Effector CD4-positive, alpha-beta T cell (primary cell): ENCODE measurements around the gene DCLK1.

Experiments used
- DNase-seq: peaks from one replicate; pipeline ENCODE4 v3.0.0-alpha.2; 2020

The DCLK1 gene

DNA sequence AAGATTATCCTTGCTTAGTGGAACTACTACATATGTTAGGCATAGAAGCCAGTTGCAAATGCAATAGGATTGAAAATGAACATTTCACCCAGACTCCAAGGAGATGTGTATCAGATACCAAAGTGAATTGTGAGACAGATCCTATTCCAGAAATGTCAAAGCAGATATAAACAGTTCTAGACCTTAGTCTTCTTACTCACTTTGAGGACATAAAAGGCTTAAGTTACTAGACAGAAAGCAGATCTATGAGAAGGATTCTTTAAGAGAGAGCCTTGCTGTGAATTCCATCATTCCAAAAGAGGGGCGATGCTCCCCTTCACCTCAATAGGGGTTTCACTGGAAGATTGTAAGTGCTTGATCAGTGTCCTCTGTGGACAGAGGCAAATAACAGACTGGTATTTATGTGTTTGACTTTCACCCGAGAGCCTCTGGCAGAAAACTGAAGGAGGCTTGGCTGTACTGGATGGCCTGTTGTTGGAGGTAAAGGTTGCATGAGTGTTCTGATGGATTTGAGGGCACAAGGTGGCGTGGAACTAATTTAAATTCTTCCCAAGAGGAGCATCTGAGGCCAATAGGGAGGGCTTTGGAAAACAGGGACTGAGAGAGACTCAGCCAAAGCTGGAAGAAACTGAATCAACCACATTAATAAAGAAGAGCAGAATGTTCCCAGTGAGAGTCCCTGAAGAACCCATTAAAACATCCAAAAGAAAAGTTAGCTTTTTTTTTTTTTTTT is 194.8 kb downstream of the DCLK1 start:
- DNase-seq, result no peak

DNA sequence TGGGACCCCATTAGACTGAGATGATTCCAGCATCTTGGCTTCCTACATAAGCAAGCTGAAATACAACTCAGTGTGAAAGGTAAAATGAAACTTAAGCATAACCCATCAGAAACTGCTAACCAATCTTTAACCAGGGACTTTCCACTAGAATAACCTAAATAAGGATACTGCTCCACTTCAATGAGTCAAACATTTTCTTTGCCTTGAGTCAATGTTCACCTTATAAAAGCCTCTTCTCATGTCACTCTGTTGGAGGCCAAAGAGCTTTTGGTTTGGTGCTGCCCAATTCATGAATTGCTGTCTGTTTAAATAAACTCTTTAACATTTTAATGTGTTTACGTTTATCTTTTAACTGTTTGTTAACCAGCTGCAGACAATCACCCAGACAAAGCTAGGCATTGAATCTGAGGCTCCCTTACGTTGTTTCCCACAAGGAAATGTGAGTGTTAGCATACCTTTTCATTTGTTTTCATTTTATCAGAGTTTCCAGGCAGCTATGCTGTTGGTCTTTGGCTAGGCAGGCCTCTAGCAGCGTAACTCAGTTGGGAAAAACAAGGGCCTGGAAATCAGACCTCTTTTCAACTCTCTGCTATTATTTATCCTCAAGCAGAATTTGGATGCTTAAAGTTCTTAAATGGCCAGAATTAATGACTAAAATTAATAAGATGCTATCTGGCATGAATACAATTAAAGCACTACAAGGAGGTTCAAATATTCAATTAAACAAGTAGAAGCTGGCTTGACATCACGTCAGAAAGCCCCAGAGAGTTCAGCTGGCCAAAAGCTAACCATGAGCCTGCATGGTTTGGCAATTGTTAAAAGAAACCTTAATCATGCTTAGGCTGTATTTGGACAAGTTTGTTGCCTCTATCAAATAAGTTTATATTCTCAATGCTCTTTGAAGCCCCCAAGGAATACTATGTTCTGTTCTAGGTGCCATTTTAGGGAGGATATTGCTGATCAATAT is 200.2 kb downstream of the DCLK1 start:
- no peak for DNase-seq

DNA sequence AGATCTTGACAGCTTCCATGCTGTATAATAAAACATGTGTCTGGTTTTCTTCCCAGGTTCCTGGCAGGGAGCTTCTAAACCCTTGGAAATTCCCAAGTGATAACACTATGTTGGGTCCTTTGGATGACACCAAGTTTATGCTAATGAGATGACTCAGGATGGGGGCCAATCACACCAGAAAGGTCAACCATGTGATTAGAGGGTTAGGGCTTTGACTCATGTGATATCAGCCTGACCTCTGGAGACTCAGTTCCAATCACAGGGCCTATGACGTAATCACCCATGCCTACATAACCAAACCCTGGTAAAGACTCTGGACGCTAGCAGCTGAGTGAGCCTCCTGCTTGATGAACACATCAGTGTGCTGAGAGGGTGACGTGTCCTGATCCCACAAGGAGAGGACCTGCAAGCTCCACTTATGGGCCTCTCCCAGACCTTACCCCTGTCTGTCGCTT is 203.6 kb downstream of the DCLK1 start:
- no peak for DNase-seq

DNA sequence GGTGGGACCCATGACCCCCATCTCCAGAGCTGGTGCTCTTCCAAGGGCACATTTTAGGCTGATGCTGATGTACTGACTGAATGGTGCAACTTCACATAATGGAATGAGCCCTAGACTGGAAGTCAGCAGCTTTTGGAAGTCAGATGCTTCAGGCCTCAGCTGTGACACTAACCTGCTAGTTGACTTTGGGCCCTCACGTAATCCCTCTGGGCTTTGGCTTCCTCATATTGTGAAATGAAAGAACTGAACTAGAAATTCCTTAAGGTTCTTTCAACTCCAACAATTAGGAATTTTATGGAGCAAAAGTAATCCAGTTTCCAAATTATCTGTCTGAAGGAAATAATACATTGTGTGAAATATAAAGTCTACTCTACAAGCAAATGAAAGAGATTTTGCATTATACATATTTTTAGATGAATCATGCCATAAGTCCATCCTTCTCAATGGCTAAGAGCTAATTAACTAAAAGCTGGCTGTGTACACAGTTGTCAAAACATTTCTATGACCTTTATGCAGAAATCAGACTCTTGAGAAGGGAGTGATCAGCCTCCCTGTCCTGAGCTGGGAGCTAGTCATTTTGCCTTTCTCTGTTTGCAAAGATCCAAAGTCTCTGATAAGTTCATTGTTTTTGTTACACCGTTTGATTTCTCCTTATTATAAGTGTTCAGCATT is 204.2 kb downstream of the DCLK1 start:
- no peak for DNase-seq

DNA sequence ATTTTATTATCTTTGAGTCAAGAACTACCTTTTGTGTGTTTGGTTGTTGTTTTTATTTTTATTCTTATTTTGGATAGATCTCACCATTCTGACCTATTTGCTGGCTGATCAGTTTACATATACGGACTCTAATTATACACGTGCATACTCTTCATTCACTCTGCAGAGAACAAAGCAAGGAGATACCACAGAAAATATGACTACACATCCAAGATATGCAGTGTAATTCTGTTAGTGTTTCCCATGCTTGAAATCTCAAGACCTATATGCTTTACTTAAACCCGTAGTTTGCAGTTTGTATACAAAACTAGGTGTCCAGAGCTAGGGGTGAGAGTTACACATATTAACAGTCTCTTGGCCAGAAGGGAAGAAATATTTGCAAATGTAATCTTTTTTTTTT is 205.5 kb downstream of the DCLK1 start:
- no peak for DNase-seq

DNA sequence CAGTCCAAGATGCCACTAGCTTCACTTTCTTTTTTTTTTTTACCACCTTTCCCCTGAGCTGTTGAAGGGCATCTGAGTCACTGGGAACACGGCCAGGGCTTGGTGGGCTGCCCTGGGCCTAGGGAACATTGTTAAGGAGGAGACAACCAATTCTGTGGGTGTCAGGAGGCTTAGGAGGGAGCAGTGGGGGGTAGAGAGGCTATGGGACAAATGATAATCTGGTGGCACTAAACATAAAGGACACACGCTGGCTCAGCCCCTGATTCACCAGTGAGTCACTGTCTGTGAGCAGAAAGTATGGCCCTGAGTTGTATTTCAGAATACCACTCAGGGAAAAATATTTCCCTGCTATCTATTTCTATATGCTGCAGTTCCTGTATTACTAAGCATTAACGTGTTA is 207.8 kb downstream of the DCLK1 start:
- DNase-seq, result no peak

DNA sequence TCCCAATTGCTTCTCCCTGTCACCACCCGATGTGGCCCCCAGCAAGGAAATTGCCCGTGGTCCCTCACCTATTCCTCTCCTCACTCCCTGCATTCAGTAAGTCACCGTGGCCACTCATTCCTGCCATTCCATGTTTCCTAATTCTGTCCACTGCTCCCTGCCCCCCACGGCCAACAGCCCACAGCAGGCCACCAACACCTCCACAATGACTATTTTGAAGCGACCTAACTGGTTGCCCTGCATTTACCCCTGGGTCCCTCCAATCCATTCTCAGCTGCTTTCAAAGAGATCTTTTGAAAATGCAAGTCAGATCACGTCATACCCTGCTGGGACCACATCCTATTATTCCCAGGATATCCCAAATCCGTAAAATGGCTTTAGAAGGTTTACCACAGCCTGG is 210.4 kb downstream of the DCLK1 start:
- no peak for DNase-seq

DNA sequence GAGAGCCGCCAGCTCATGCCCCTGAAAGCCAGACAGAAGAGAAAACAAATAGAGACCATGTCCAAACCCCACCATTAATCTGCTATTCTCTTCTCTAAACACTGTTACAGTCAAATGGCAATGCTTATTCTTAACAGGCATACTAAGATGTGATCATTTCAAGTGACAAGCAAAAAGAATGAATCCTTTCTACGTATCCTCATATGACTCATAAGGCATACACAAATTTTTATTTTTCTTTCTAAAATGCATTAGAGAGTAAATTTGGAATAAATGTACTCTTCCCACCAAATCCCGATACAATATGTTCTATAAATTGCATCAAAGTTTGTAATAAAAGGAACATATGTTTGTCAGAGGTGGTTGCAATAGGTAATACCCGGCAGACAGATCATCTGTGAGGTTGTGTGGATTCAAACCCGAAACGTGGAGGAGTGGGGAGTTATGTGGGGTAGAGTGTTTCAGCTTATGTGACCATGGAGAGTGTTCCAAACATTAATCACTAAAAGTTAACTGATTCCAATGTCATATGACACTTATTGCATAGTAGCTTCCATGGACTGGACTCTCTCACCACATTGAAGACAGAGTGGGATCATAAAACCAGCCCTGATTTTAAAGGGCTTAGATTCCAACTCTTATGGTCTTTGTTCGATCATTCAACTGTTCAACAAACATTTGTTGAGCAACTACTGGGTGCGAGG is 213.1 kb downstream of the DCLK1 start:
- DNase-seq, result no peak

DNA sequence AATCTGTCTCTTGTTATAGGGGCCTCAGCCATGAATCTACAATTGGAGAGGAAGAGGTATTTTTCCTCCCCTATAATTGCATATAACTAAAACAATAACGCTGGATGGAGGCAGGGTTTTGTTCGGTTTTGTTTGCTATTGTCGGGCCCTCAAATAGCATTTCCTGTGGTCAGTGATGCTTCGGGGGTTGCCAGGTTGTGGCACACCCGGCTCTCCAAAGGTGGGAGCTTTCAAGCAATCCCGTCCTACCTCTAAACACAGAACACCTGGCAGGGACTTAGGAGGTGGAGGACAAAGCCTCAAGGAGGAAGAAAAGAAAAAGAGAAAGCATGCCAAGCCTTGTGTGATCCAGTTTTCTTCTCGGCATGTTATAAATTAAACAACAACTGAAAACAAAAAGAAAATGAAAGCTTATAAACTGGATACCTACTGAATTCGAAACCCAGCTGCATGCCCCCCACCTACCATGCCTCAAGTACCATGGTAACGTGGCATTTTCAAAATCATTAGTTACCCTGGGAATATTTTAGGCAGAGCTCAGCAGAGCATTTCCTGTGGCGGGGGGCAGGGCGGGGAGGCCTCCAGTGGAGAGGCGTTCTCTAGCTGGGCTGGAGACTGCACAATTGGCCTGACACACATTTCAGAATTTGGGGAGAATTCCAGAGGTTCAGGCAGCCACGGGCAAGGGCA is 213.8 kb downstream of the DCLK1 start:
- no peak for DNase-seq

DNA sequence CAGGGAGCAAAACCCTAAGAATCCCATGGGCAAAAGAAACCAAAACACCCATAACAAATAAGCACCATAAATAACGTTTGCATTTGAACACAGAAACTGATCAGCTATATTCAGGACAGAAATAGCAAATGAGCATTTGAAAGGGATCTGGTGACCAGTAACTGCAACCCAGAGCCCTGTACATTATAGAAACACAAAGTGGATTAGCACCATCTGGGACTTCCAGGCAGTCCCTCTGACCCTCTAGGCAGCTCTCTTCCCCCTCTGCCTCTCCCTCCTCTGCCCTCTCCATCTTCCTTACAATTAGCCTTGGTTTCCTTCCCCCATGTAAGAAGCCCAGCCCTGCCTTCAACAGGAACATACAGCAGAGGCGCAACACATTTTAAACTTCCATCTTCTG is 215.0 kb downstream of the DCLK1 start:
- no peak for DNase-seq

DNA sequence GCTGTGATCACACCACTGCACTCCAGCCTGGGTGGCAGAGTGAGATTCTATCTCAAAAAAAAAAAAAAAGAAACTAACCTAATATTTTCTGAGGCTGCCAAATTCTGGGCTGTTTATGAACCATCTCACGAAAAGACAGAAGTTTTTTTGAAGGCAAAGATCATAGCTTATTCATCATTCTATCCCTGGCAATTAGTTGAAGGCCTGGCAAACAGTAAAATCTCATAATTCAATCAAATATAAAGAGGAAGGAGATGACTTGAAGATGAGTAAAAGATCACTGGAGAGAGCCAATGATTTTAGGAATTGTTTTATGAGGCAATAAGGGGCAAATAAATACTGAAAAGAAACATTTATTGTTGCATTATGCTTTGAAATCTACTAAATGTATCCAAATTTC is 216.5 kb downstream of the DCLK1 start:
- no peak for DNase-seq

DNA sequence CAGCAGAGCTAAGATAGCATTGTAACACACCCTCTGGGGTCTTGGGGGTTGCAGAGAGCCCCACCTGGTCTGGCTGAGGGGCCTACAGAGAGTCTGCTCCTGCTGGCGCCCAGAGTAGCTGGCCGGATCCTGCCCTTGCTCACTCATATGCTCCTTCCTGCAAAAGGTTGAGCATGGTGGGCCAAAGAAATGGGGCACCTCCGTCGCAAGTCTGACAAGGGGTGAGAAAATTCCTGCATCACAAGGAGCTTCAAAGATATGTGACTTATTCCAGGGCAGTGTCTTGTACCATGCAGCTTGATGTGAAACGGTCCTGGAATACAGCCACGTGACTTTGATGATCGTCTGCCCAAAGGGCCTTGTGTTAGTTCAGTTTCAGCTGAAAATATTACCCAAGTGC is 218.3 kb downstream of the DCLK1 start:
- no peak for DNase-seq

DNA sequence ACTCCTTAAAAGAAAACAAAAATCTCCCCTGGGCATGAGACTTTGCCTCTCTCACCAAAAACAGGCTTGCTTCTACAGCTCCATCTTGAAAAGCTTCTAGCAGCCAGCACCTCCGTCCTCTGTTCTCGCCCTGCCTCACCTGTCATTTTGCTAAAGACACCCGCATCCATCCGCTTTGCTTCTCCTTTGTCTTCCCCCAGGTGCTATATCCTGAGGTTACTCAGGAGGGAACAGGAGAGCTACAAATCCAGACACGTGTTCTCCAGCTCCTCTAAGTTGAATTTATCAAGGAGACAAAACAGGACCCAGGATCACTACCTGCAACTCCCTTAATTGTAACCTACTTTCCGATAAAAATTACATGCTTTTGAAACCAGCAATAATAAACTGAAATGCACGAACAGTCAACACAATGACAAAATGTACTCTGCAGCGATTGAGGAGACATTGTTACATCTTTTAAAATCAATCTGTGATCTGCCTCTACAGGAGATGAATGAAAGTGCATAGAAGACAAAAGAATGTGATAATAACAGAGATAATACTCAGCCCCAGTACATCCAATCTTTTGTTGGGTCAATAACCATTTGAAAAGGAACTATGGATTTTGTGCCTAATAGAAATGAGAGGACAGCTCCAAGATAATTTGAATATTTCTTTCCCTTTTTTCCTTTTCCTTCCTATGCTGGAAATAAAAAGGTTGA is 221.2 kb downstream of the DCLK1 start:
- no peak for DNase-seq

DNA sequence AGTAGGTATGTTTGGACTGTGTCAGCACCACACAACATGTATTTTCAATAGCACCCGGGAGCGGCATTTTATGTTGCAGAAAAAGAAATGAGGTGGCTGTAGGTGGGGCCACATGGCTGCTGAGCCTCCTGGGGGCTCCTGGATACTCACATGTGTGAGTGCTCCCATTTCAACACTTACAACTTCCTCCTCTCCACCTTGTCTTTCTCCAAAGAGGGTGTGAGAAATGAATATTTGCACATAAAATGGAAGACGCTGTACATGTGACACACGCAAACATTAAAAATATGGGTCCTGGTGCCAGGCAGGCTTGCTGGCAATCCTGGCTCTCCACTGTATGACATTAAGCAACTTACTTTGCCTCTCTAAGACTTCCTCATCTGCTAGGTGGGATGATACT is 222.1 kb downstream of the DCLK1 start:
- DNase-seq, result no peak

DNA sequence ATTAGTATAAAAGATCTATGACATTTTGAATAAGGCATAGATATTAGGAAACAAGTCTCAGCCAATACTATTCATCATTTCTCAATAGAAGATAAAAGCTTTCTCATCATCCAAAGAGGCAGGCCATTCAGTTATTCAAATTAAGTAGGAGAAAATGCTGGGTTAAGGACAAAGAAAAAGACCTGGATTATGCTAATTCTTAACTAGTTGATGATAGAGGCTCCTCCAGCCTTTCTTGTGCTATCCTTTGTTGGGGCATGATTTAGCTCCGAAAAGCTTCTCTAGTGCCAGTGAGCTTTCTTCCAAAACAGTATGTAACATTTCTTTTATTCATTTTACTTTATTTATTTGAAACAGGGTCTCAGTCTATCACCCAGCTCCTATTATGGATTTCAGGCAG is 223.0 kb downstream of the DCLK1 start:
- DNase-seq, result no peak

DNA sequence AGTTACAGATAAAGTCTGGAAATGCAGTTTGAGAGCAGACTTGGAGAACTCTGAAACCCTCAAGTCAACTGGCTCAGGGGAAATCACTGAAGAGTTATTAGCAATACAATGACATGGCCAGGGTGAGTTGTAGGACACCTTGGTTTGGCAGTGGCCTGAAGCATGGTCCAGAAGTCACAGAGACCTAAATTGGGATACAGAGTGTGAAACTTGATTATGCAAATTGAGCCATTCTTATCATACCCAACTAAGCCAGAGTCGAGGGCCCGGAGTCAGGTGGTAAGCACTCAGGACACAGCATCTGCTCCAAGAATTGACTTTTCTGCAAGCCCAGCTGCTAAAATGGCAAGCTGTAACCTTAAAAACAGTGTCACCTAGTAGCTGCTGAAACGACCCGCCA is 224.5 kb downstream of the DCLK1 start:
- no peak for DNase-seq

DNA sequence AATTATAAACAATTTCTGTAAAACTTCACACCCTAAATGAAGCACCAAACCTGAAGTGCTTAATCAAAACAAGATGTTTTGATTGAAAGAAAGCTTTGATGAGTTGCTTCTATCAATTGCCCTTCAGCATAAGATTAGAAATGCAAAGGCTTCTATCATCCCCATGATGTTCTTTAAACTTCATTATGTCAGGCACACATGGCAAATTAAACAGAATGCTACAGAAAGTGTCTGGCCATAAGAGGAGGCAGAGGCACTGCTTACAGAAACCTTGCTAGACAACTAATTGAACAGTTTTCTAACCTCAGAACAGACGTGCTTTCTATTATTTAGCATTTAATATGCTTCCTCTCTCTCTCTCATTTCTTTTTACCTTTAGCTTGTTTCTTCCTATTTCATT is 228.1 kb downstream of the DCLK1 start:
- no peak for DNase-seq

DNA sequence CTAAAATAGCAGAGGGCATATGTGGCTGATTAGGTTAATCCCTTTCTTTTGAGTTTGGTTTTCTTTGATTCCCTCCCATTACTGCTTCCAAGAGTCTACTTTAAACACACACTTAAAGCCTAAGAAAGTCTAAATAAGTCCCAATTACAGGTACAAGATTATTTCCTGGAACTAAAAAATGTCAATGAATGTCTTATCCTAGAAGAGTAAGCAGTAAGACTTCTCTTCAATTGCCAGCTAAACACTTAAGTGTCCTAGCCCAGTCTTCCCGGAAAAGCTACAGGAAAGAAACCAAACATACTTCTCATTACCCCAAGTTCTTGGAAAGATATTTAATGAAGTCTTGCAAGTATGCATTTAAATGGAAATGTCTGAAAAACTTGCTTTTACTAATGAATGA is 233.1 kb downstream of the DCLK1 start:
- DNase-seq, result no peak

DNA sequence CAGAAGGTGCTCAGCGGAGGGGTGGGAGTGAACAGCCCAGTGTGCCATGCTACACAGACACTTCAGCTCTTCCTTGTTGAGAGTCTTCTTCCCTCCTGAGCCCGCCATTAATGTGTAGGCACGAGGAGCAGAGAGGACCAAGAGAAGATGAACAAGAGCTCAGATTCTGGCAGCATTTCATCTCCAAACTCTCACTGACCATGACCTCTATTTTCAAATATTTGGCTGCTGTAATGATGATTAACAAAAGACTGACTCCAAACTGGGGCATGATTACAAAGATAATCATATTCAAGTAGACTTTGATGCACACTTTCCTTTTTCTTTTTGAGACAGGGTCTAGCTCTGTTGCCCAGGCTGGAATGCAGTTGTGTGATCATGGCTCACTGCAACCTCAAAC is 236.5 kb downstream of the DCLK1 start:
- DNase-seq, result no peak

DNA sequence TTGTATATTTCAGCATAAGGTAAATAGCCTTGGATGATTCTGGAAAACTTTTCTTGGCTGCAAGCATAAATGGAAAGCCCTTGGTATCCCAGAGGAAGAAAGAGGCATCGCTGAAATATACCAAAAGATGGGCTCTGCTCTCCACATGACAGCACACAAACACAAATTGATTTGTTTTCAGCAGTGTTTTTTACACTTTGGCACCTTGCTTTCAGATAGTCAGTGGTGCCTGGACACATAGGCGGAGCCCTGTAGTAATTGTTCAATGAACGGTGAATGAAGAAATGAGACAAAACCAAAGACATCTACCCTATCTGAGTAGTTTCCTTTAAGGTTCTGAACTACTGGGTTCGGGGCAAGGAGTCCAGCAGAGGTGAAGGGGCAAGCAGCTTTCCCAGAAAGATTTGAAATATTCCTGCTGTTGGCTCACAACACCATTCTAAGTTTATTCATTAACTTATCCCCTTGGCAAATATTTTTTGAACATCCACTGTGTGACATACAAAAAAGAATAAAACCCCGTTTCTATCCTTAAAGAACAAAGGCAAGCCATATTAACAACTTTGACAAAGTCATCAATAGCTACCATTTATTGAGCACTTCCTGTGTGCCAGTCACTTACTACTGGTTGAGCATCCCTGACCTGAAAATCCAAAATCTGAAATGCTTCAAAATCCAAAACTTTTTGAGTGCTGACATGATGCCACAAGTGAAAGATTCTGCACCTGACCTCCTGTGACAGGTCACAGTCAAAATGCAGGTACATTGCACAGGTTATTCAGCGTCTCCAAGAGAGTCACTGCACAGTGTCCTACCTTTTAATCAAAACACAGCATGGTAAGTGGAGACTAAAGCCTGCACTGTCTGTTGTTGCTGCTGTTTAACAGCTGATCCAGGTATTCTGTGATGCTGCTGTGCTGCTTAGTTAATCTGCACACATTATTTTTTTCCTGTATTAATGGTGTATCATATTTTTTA is 238.1 kb downstream of the DCLK1 start:
- DNase-seq, result no peak
